ENCODE results near the gene LLGL2. TPM values are rescaled to one million over a fixed set of nuclear protein-coding genes. Genes with fewer than 3 reads are reported as not detected.

Gene LLGL2
- polyA plus RNA-seq, 1 donor, result 13.5 TPM

DNA sequence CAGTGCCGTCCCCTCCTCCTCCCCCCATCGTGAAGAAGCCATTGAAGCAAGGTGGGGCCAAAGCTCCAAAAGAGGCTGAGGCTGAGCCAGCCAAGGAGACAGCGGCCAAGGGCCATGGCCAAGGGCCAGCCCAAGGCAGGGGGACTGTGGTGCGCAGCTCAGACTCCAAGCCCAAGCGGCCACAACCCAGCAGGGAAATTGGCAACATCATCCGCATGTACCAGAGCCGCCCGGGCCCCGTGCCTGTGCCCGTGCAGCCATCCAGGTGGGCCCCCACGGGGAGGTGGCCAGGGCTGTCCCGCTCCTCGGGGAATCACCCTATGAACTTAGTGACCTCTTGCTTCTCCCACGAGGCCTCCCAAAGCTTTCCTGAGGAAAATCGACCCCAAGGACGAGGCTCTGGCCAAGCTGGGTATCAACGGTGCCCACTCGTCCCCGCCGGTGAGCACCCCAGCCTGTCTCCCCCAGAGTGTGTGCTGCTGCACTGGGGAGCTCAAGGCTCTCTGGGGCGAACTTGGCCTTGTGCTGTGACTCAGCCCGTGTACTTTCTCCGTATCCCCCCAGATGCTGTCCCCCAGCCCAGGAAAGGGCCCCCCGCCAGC lies 91.1 kb downstream of the LLGL2 start:
- no peak for DNase-seq

DNA sequence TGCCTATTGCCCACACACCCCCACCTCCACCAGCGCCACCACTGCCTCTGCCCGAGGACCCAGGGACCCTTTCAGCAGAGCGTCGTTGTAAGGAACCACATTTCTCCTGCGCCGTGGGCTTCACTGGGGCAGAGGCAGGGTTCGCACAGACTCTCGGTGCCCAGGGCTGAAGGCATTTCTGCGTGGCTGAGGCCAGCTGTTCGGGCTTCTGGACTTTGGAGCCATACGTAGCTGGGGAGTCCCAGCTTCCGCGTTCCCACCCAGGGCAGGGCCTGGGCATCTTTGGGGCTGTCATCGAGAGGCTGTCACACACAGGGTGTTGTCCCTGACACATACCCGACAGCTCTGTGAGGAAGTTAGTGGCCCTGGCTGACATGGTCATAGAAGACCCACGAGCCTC lies 91.7 kb downstream of the LLGL2 start:
- DNase-seq, result no peak

DNA sequence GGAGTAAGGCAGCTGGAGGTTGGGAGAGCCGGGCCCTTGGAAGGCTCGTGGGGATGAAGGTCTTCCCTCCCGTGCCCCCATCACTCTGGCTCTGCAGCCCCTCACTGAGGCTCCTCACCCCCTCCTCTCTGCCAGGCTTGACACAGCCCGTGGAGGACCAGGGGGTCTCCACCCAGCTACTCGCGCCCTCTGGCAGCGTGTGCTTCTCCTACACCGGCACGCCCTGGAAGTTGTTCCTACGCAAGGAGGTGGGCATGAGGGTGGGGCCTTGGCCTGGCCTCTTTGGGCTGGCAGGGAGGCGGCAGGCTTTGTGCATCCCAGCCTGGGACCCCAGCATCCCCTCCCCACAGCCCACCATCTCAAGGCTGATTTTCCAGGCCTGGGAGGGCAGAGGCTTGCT lies 92.2 kb downstream of the LLGL2 start:
- no peak for DNase-seq

DNA sequence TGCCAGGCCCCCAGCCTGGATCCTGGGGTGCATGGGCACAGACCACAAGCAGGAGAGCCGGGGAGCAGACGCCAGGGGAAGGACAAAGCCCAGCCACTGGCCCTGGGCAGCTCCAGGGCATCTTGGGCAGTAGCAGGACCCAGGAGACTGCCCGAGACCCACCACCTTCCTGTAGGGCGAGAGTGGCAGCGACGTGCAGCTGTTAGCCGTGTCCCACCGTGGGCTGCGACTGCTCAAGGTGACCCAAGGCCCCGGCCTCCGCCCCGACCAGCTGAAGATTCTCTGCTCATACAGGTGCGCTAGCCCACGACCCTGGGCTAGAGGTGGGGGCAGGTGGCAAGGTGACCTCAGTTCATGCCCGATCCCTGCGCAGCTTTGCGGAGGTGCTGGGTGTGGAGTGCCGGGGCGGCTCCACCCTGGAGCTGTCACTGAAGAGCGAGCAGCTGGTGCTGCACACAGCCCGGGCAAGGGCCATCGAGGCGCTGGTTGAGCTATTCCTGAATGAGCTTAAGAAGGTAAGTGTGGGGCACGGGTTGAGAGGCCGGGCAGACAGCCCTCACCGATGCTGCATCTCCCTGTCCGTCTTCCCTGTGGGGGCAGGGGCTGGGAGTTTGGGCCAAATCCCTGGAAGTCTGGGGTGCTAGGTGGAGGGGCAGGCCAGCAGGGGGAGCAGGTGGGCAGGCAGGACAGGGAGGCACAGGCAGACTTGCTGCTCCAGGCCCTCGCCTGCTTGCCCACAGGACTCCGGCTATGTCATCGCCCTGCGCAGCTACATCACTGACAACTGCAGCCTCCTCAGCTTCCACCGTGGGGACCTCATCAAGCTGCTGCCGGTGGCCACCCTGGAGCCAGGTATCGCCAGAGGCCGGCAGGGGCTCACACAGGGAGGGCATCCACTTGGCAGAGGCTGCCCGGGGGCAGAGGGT lies 94.3 kb downstream of the LLGL2 start:
- no peak for DNase-seq

DNA sequence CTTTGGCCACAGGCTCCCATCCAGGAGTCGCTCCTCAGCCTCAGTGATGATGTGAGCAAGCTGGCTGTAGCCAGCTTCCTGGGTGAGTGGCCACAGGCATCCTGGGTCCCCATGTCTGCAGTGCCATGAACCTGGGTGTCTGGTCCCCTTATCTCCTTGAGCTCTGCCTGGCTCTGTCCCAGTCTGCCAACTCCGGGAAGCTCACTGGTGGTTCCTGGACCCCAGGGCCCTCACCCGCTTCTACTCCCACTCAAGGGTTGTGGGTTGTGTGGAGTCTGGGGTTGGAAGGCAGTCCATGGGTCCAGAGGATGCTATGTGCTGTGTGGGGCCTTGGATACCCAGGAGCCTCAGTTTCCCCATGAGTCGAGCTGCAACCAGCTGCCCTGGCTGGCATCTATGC lies 96.0 kb downstream of the LLGL2 start:
- DNase-seq, result no peak

DNA sequence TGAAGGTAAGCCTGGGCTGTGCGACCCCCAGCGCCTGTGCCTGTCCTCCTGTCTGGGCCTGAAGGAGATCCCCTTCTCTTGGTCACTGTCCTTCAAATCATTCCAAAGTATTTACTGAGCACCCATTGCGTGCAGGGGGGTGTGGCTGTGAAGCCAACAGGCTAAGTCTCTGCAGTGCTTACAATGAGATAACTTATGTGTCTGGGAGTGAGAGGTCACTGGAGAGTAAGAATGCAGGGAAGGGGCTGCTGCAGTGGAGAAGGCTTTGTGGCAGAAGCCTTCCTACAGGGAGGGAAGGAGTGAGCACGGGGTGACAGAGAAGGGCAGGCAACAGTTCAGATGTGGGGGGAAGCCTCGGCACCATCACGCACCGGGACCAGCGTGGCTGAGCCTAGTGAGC lies 96.6 kb downstream of the LLGL2 start:
- DNase-seq, result no peak

DNA sequence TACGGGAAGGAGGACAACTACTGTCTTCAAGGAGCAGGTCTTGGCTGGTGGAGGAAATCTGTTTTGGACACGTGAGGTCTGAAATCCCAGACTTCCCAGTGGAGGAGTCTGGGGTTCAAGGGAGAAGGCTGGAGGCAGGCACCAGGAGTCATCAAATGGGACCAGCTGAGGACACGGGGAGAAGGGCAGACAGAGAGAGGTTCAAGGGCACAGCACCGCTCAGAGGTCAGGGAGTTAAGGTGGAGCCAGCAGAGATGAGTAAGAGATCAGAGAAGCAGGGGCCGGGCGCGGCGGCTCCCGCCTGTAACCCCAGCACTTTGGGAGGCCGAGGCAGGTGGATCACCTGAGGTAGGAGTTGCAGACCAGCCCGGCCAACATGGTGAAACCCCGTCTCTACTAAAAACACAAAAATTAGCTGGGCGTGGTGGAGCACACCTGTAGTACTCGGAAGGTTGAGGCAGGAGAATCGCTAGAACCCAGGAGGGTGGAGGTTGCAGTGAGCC lies 97.3 kb downstream of the LLGL2 start:
- DNase-seq, result no peak

DNA sequence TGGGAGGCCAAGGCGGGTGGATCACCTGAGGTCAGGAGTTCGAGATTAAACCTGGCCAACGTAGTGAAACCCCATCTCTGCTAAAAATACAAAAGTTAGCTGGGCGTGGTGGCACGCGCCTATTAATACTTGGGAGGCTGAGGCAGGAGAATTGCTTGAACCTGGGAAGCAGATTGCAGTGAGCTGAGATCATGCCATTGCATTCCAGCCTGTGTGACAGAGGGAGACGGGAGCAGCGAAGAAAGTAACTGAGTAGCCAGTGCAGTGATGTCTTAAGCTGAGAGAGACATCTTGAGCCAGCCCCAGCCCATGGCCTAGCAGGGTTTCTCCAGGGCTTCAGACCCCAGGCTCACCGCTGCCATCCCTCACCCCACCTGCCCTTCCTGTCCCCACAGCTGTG lies 97.9 kb downstream of the LLGL2 start:
- no peak for DNase-seq

DNA sequence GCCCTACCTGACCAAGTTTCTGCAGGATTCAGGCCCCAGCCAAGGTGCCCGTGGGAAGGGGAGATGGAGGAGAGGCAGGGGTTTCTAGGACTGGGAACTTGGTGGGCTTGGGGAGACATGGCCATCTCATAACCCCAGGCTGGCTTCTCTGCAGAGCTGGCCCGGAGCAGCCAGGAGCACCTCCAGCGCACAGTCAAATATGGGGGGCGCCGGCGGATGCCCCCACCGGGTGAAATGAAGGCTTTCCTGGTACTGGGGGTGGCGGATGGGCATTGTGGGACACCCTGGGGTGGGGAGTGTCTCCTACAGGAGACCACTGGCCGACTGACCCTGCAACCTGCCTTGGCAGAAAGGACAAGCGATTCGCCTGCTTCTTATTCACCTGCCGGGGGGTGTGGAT lies 98.5 kb downstream of the LLGL2 start:
- DNase-seq, result no peak

Other genes with a start within 250 kb of the LLGL2 start
- gene SLC25A19, start 236.3 kb upstream of the LLGL2 start, polyA plus RNA-seq (ENCODE audit: insufficient read length), result 6.8 TPM
- 161 TPM for gene GRB2, start 120.0 kb upstream of the LLGL2 start, polyA plus RNA-seq (ENCODE audit: insufficient read length)
- 80.0 TPM for gene TMEM94, start 69.1 kb upstream of the LLGL2 start, polyA plus RNA-seq (ENCODE audit: insufficient read length)
- 32.0 TPM for gene CASKIN2, start 10.2 kb upstream of the LLGL2 start, polyA plus RNA-seq (ENCODE audit: insufficient read length)
- 27.0 TPM for gene TSEN54, start 9.2 kb upstream of the LLGL2 start, polyA plus RNA-seq (ENCODE audit: insufficient read length)
- gene MYO15B, start 62.1 kb downstream of the LLGL2 start, polyA plus RNA-seq (ENCODE audit: insufficient read length), result 145 TPM
- gene SMIM5, start 107.7 kb downstream of the LLGL2 start, polyA plus RNA-seq (ENCODE audit: insufficient read length), result 6.9 TPM
- gene RECQL5, start 141.5 kb downstream of the LLGL2 start, polyA plus RNA-seq (ENCODE audit: insufficient read length), result 19.4 TPM
- 83.7 TPM for gene SAP30BP, start 141.6 kb downstream of the LLGL2 start, polyA plus RNA-seq (ENCODE audit: insufficient read length)
- gene ITGB4, start 195.8 kb downstream of the LLGL2 start, polyA plus RNA-seq (ENCODE audit: insufficient read length), result 7.6 TPM
- gene GALK1, start 239.5 kb downstream of the LLGL2 start, polyA plus RNA-seq (ENCODE audit: insufficient read length), result 32.2 TPM

Measured in hindlimb muscle (tissue), 1 donor.